OCI-LY3 (cell line): ENCODE results near the gene SNHG17.

Experiments used
- EZH2phosphoT487 ChIP-seq: fragments of 200-600 bp; shearing (Covaris generic); IDR thresholded peaks from 2 replicates; pipeline ENCODE4 v1.6.1; 2018; ENCODE audit warnings: antibody characterized with exemption, mixed run types, low read depth
- TF ChIP-seq, protein P1 (sequence below): fragments of 200-600, 300-600 bp; sonication (generic); IDR thresholded peaks from 2 replicates; pipeline ENCODE4 v1.5.1; 2014; ENCODE audit warnings: antibody characterized with exemption, low read length, low read depth

DNA sequence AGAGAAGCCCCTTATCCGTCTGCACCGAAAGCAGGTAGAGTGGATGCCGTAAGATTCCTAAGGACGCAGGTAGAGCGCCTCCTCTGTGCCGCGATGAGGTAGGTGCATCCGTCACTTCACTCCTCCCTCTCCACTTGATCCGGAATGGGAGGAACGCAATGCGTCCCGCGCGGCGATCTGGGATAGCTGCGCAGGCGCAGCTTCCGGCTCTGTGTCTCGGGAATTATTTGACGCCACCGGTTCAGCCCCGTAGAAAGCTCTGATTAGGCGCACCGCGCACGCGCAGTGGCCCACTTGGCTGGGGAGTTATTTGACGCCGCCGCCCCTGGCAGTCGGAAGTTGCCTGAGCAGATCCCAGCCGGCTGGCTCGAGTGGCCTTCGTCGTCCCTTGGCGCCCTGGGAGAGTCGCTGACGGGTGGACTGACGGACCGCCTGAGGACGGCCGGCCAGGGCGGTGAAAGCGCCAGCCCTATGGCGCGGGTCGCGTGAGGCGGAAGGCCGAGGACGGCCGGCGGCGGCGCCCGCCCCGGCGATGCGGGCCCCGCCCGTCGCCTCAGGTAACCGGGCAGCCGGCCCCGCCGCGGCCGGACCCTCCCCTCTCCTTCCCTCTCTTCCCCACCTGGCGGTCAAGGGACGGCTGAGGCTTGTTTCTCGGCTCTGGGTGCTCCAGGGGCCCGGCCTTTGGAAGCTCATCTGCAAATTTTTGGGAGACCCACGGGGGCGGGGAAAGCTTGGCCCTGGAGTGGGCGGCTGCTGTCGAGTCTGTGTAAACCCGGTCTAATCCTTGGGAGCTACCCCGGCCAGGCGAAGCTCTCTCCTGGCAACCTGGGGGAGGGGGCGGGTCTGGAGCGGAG lies 37.6 kb upstream of the SNHG17 start, which contains the start of gene RALGAPB:
- TF ChIP-seq EZH2phosphoT487 = no peak
- TF ChIP-seq, protein P1, sequence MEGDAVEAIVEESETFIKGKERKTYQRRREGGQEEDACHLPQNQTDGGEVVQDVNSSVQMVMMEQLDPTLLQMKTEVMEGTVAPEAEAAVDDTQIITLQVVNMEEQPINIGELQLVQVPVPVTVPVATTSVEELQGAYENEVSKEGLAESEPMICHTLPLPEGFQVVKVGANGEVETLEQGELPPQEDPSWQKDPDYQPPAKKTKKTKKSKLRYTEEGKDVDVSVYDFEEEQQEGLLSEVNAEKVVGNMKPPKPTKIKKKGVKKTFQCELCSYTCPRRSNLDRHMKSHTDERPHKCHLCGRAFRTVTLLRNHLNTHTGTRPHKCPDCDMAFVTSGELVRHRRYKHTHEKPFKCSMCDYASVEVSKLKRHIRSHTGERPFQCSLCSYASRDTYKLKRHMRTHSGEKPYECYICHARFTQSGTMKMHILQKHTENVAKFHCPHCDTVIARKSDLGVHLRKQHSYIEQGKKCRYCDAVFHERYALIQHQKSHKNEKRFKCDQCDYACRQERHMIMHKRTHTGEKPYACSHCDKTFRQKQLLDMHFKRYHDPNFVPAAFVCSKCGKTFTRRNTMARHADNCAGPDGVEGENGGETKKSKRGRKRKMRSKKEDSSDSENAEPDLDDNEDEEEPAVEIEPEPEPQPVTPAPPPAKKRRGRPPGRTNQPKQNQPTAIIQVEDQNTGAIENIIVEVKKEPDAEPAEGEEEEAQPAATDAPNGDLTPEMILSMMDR = peak; percentile 65
